Measurements from ENCODE around the gene LRRC37A3.
"Not testable (repeated sequence)": the region's sequence is repeated elsewhere in the genome, so short reads cannot be mapped to it uniquely, and the experiment has no call there.

The LRRC37A3 gene

DNA sequence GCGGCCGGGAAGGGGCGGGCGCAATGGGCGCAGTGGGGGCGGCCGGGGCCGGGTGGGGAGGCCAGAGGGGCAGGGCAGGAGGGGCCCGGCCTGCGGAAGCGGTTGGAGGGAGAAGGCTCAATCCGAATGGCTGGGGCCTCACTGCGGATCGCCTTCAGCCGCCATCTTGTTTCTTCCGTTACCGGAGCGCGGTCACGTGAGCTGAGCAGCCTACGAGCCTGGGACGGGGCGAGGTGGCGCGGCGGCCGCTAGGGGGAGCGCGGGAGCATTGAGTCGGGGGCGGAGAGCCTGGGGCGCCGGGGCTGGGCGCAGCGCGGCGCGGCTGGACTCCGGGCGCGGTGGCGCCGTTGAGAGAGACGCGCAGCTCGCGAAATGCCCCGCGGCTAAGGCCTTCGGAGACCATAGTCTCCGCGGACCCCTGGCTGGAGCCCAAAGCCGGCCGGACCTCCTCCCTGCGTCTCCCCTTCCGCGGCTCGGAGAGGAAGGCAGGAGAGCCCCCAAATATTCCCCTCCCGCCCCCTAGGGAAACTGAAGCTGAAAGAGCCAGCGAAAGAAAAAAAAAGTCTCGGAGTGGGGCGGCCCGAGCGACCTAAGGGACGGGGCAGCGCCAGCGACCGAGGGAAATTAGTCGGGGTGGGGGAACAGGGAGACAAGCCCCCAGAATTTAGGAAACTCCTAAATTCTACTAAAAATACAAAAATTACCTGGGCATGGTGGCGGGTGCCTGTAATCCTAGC is at the start of gene LRRC37A3:
Gene LRRC37A3 (minus strand): TSS at position 190 of the 737 bp plus-strand sequence. CDS start 22,221 bp downstream, outside the sequence.
- in situ Hi-C loops (cut with HindIII; ENCODE audit: low sequenced_read_pairs), result not testable (repeated sequence)

DNA sequence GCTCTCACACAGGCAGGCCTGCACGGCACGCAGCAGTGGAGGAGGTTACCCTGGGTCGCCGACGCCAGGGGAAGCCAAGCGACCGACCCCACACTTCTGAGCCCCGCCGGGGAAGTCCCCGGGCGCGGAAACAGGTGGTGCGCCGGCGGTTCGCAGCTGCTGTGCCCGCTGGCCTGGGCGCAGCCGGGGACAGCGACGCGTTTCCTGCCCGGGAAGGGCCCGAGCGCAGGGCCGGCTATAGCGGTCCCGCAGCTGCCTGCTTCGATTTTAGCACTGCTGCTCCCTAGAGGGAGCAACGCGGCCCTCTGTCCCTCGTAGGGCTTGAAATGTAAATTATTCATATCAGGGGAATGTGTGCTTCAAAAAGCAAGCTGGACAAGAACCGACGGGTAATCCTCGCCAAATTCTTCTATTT is 46.6 kb upstream of the LRRC37A3 start:
- in situ Hi-C loops (cut with HindIII; ENCODE audit: low sequenced_read_pairs), result loop anchor here (25.0 kb wide), 1 partner anchor 146 kb away; no protein-coding TSS in a partner anchor

DNA sequence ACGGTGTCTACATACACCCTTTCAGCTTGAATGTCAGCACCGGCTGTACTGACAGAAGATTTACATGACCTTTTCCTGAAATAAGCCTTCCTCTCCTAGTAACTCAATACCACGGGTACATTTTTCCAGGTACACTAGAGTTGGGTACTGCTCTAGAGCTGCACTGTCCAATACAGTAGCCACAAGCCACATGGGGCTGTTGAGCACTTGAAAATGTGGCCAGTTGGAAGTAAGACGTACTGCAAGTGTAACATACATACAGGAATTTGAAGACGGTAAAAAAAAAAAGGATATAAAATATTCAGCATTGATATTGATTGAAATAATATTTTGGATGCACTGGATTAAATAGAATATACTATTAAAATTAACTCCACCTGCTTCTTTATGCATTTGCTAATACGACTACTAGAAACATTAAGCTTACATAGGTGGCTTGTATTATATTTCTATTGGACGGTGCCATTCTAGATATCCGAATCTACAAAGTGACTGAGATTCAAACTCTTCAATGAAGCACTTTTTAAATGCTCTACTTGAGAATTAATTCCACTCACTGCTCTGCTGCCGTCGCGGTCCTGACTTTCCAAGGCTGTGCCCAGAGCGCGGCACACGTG is 46.1 kb upstream of the LRRC37A3 start:
- in situ Hi-C loops (cut with HindIII; ENCODE audit: low sequenced_read_pairs), result loop anchor here (25.0 kb wide), 1 partner anchor 147 kb away; no protein-coding TSS in a partner anchor

DNA sequence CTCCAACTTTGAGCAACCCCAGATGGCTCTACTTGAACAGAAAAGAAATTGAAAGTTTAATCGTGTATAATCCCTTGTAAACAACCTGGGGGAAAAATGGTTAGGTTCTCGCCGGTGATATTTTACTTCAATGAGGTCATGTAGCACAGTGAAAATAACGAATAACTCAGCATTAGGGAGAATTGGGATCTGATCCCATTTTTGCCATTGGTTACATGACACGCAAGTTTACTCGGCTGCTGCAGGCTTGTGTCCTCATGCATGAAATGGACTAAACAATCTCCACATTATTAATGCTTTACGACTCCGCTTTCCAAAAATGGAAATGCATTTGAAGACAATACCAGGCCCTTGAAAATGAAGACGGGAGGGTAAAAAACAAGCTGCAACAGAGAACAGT is 45.5 kb upstream of the LRRC37A3 start:
- in situ Hi-C loops (cut with HindIII; ENCODE audit: low sequenced_read_pairs), result loop anchor here (25.0 kb wide), 1 partner anchor 148 kb away; no protein-coding TSS in a partner anchor

DNA sequence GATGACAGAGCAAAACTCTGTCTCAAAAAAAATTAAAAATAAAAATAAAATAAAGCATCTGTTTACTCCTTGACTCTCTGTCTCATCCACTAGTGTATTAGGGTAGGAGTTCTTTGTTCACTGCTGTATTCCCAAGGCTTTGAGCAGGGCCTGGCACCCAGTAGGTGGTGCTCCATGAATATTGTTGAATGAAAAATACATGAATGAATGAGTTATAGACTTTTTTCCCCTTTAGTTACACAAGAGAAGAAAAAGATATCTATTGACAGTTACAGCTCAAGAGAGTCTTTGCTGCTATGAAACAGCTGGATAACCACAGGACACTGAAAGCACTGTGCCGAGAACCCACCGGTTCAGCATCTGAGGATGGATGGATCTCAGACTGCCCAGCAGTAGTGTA is 44.5 kb upstream of the LRRC37A3 start:
- in situ Hi-C loops (cut with HindIII; ENCODE audit: low sequenced_read_pairs), result loop anchor here (25.0 kb wide), 1 partner anchor 148 kb away; no protein-coding TSS in a partner anchor

DNA sequence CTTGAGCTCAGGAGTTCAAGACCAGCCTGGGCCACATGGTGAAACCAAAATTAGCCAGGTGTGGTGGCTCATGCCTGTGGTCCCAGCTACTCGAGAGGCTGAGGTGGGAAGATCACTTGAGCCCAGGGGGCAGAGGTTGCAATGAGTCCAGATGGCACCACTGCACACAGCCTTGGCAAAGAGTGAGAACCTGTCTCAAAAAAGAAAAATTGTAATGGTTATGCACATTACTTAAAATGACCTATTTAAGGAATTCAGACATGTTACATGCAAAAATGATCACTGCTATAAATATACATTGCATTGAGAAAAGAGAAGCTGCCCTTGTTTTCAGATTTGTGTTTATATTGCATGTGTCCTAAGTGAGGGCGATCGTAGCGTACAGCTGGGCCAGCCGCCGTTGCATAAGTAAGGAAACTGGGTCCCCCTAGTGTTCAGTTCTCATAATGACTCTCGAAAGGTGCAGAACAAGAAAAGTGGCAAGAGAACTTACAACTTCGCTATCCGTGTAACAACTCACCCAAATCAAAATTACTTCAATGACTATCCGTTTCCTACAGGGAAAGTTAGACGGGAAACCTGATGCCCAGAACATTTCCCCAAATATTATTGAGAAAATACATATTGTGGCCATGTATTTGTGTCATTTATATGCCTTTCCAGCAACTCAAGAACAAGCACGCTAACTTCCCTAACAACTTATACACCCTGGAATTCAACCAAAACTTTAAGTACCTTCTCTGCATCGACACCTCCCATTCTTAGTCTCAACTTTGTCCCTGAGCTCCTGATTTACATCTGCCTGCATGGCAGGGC is 42.5 kb upstream of the LRRC37A3 start:
- in situ Hi-C loops (cut with HindIII; ENCODE audit: low sequenced_read_pairs), result loop anchor here (25.0 kb wide), 1 partner anchor 151 kb away; no protein-coding TSS in a partner anchor

DNA sequence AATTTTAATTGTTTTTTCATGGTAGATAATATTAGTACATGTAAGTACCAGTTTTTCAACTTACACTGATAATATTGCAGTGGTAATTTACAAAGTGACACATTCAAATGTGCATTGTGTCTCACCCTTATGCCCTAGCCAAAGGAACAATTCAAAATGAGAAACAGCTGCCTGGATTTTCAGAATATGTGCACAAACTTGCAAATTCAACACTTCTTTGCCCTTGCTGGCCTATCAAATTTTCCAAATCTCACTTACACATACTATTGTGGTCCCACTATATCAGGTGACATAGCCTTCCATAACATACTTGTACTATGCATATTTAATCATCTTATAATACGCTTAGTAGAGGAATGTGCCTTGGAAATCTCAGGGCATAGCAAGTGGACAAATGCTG is 32.6 kb upstream of the LRRC37A3 start:
- in situ Hi-C loops (cut with HindIII; ENCODE audit: low sequenced_read_pairs), result loop anchor here (25.0 kb wide), 1 partner anchor 160 kb away; no protein-coding TSS in a partner anchor

DNA sequence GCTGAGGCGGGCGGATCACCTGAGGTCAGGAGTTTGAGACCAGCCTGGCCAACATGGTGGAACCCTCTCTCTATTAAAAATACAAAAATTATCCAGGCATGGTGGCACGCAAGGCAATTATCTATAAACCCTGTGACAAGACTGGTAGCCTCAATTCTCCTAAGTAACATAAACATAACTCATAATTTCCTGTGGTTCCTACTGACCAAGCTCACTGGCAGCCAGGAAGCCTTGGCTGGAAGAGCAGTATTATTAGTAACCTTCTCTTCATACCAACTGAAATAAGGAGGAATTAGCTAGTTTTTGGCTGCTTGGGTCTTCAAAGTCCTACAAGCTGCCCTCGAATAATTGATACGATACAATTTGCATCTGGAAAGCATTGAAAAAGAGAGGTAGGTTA is 31.6 kb upstream of the LRRC37A3 start:
- in situ Hi-C loops (cut with HindIII; ENCODE audit: low sequenced_read_pairs), result loop anchor here (25.0 kb wide), 1 partner anchor 161 kb away; no protein-coding TSS in a partner anchor

DNA sequence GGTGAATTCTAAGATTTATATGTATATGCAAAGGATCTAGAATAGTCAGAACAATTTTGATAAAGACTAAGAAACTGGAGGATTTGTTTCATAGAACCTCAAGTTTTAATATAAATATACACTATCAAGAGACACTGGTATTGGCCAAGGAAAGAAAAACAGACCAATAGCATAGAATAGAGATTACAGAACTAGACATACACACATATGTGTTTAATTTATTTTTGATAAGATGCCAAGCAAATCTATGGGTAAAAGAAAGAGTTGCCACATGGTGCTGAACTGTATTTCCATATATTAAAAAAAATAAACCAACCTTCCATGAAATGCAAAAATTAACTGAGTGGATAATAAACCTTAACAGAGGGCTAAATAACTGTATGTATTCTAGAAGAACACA is 27.9 kb upstream of the LRRC37A3 start:
- in situ Hi-C loops (cut with HindIII; ENCODE audit: low sequenced_read_pairs), result loop anchor here (25.0 kb wide), 1 partner anchor 265 kb away; no protein-coding TSS in a partner anchor

DNA sequence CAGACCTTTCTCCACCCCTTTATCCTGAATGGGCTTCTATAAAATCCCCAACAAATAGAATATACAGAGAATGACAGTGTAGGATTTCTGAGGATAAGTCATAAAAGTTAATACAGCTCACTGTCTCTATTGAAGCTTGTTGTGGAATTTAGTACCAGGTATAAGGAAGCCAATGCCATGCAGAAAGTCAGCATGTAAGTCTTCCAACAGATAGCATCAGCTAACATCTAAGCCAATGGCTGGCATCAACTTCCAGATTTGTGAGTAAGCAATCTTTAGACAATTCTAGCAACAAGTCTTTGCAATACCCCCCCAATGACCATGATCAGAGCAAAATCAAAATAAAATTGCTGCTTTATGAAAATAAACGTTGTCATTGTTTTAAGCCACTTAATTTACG is 22.5 kb upstream of the LRRC37A3 start:
- in situ Hi-C loops (cut with HindIII; ENCODE audit: low sequenced_read_pairs), result loop anchor here (25.0 kb wide), 1 partner anchor 271 kb away; no protein-coding TSS in a partner anchor

DNA sequence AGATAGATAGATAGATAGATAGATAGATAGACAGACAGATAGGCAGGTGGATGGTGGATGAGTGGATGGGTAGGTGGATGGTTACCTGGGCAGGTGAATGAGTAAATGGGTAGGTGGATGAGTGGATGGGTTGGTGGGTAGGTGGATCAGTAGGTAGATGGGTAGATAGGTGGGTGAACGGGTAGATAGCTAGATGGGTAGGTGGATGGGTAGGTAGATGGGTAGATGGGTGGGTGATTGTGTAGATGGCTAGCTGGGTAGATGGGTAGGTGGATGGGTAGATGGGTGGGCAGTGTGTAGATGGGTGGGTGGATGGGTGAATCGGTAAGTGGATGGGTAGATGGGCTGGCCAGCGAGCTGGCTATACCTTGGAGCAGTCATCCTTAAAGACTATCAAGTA is 21.8 kb upstream of the LRRC37A3 start:
- in situ Hi-C loops (cut with HindIII; ENCODE audit: low sequenced_read_pairs), result loop anchor here (25.0 kb wide), 1 partner anchor 271 kb away; no protein-coding TSS in a partner anchor

DNA sequence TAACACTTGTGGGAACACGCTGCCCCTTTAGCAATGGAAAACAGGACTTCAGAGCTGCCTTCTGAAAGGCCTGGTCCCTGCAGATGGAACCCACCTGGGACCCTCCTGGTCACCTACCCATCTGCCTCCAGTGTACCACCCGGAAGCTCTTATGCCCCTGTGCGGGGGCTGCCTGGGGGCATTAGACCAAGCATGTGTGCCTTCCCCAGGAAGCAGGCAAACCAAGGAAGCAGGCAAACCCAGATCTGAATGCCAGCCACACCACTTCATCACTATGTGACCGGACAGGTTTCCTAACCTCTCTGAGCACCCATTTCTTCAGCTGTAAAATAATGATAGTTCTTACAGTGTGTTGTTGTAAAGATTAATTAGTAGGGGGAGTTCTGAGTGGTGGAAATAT is 20.8 kb upstream of the LRRC37A3 start:
- in situ Hi-C loops (cut with HindIII; ENCODE audit: low sequenced_read_pairs), result loop anchor here (25.0 kb wide), 1 partner anchor 272 kb away; no protein-coding TSS in a partner anchor

DNA sequence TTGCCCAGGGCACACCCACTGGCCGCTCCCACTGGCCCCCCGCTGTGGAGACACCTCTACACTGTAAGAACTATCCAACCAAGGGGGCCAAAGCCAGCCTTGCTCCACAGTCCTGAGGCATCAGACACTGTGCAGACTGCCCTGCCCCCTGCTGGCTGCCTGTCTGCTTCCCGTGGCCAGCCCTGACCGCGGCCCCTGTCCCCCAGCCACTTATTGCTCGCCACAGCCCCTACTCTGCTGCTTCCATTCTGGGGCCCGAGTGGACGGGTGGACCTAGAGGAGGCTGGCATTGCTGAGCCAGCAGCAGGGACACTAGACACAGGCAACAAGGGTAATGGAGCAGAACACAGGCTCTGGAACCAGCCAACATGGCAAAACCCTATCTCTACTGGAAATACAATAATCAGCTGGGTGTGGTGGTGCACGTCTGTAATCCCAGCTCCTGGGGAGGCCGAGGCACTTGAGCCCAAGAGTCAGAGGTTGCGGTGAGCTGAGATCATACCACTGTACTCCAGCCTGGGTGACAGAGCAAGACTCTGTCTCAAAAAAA is 19.7 kb upstream of the LRRC37A3 start:
- in situ Hi-C loops (cut with HindIII; ENCODE audit: low sequenced_read_pairs), result loop anchor here (25.0 kb wide), 1 partner anchor 273 kb away; no protein-coding TSS in a partner anchor

DNA sequence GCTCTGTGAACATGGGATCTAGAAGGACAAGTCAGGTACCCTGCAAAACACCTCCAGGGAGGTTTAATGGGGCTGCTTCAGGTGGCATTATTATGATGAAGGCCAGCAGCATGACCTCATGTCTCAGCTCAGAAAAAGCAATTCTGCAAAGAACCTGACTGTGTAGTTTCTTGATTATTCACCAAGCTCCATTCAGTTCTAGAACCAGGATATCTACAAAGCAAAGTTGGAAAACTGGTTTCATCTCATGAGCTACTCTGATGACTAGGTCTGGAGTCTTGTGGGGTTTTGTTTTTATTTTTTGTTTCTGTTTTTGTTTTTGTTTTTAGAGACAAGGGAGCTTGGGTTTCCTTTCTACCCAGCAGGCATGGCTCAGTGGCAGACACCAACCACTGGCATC is 19.0 kb upstream of the LRRC37A3 start:
- in situ Hi-C loops (cut with HindIII; ENCODE audit: low sequenced_read_pairs), result loop anchor here (25.0 kb wide), 1 partner anchor 274 kb away; no protein-coding TSS in a partner anchor

DNA sequence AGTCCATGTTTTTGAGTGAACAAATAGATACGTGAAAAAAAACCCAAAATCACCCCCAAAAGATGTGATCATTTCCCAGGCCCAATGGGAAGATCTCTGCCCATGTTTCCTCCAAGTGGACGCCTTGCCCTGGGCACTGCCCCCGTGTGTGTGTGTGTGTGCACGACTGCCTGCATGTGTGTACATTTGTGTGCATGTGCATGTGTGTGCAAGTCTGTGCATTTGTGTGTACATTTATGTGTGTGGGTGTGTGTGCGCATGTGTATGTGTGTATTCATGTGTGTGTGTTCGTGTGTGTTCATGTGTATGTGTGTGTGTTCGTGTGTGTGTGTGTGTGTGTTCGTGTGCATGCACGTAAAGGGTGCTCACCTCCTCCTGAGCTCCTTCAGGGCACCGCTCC is 16.8 kb upstream of the LRRC37A3 start:
- in situ Hi-C loops (cut with HindIII; ENCODE audit: low sequenced_read_pairs), result loop anchor here (25.0 kb wide), 1 partner anchor 276 kb away; no protein-coding TSS in a partner anchor

DNA sequence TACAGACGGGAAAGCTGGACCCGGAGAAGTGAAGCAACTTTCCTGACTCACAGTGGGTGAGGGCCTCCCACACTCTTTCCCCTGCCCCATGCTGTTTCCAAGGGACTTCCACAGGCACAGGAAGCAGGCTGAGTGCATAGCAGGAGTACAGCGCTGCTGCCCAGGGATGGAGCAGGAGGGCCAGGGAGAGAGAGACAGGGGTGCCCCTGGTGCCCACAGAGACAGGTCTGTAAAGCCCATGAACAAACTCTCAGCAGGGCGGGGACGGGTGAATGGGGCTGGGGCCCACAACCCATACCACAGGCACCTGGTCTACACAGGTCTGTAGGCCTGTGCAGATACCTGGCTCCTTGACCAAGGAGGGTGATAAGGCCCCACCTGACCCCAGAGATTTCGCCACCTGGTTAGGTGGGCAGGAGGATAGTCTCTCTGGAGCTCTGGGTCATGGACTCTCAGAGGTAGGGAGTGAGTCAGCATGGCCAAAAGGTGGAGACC is 15.1 kb upstream of the LRRC37A3 start:
- in situ Hi-C loops (cut with HindIII; ENCODE audit: low sequenced_read_pairs), result loop anchor here (25.0 kb wide), 1 partner anchor 278 kb away; no protein-coding TSS in a partner anchor

DNA sequence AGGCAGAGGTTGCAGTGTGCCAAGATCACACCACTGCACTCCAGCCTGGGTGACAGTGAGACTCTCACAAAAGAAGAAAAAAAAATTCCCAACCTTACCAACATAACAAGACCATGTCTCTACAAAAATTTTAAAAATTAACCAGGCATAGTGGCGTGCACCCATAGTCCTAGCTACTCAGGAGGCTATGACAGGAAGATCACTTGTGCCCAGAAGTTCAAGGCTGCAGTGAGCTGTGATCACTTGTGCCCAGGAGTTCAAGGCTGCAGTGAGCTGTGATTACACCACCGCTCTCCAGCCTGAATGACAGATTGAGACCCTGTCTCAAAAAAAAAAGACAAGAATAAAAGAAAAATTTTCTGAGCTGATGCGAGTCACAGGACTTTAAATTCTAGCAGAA is 13.6 kb upstream of the LRRC37A3 start:
- in situ Hi-C loops (cut with HindIII; ENCODE audit: low sequenced_read_pairs), result loop anchor here (25.0 kb wide), 1 partner anchor 279 kb away; no protein-coding TSS in a partner anchor

DNA sequence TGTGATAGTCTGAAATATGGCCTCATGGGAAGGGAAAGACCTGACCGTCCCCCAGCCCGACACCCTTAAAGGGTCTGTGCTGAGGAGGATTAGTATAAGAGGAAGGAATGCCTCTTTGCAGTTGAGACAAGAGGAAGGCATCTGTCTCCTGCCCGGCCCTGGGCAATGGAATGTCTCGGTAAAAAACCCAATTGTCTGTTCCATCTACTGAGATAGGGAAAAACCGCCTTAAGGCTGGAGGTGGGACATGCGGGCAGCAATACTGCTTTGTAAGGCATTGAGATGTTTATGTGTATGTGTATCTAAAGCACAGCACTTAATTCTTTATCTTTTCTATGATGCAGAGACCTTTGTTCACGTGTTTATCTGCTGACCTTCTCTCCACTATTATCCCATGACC is 11.1 kb upstream of the LRRC37A3 start:
- in situ Hi-C loops (cut with HindIII; ENCODE audit: low sequenced_read_pairs), result loop anchor here (25.0 kb wide), 1 partner anchor 282 kb away; no protein-coding TSS in a partner anchor

DNA sequence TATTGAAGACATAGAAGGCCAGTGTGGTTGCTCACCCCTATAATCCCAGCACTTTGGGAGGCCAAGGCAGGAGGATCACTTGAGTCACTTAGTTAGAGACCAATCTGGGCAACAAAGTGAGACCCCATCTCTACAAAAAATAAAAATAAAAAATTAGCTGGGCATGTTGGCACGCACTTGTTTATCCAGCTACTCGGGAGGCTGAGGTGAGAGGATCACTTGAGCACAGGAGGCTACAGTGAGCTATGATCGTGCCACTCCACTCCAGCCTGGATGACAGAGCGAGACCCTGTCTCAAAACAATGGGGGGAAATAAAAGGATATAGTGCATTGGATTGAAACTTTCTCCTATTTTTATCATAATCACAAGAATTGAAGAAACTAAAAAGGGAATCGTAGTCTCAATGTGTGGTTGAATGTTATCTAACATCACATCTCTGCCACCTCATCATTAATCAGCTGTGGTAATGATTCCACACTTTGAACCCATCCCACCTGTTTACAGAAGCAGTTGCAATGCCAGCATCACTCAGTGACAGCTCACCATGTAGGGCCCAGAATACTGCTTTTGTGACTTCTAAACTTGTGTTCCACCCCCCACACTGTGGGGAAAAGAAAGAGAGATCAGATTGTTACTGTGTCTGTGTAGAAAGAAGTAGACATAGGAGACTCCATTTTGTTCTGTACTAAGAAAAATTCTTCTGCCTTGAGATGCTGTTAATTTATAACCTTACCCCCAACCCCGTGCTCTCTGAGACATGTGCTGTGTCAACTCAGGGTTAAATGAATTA is 10.3 kb upstream of the LRRC37A3 start:
- in situ Hi-C loops (cut with HindIII; ENCODE audit: low sequenced_read_pairs), result loop anchor here (25.0 kb wide), 1 partner anchor 283 kb away; no protein-coding TSS in a partner anchor

Measured in DLD1 (cell line).